ENCODE results near the gene DIP2B. TPM values are rescaled to one million over a fixed set of nuclear protein-coding genes. Genes with fewer than 3 reads are reported as not detected.

DIP2B gene
- total RNA-seq, 4 donors from 2014 or later: 27.9 to 31.8 (median 29.8) TPM

- no peak for TF ChIP-seq CTCF (IDR thresholded peaks at IDR 0.05; ENCODE audit: low read depth)
Observed at GRCh38 chr12:50780013-50780412, 275.2 kb downstream of the DIP2B start.

GRCh38 chr12:50784501-50784900 is 279.7 kb downstream of the DIP2B start:
- no peak for TF ChIP-seq CTCF (IDR thresholded peaks at IDR 0.05; ENCODE audit: low read depth)

GRCh38 chr12:50785406-50786001 is 280.7 kb downstream of the DIP2B start:
- no peak for TF ChIP-seq CTCF (IDR thresholded peaks at IDR 0.05; ENCODE audit: low read depth)

GRCh38 chr12:50786498-50787231 is 281.9 kb downstream of the DIP2B start:
- TF ChIP-seq CTCF (IDR thresholded peaks at IDR 0.05; ENCODE audit: low read depth): no peak

GRCh38 chr12:50787618-50788017 is 282.8 kb downstream of the DIP2B start:
- TF ChIP-seq CTCF (IDR thresholded peaks at IDR 0.05; ENCODE audit: low read depth): no peak

- no peak for TF ChIP-seq CTCF (IDR thresholded peaks at IDR 0.05; ENCODE audit: low read depth)
Observed at GRCh38 chr12:50788561-50788960, 283.8 kb downstream of the DIP2B start.

GRCh38 chr12:50790081-50790480 is 285.3 kb downstream of the DIP2B start:
- TF ChIP-seq CTCF (IDR thresholded peaks at IDR 0.05; ENCODE audit: low read depth): no peak

Small RNA genes within 50 kb of the gene (small RNA-seq; reads per million reads assigned to genes)
- gene RF00019 (0.49 reads per million), gene RNU6-238P (not detected), gene RNU6-769P (not detected)

Other genes starting within 250 kb of the DIP2B start
- gene LIMA1, start 221.5 kb upstream of the DIP2B start, total RNA-seq: 100 to 1,000 TPM; 194 to 256 (median 228) TPM
- not detected for gene FAM186A, start 108.4 kb upstream of the DIP2B start, total RNA-seq
- gene LARP4, start 104.1 kb upstream of the DIP2B start, total RNA-seq: 10 to 100 TPM; 22.2 to 99.5 (median 35.9) TPM

Measured in subcutaneous adipose tissue (tissue), 4 donors.